Liver (tissue), 9 donors: ENCODE results near the gene HNRNPC. TPM values are rescaled to one million over a fixed set of nuclear protein-coding genes. Genes with fewer than 3 reads are reported as not detected.

Source experiments
- DNase-seq: peaks from one replicate; pipeline ENCODE4 v3.0.0-alpha.2; 2017; ENCODE audit warnings: low spot score
- H3K27ac ChIP-seq, 2 donors: one replicate each; pipeline ENCODE4 v1.7.0; 2013; ENCODE audit warnings: inconsistent platforms in 2 of 2, low read length in 2 of 2, control low read depth in 1 of 2, low read depth in 1 of 2, mild to moderate bottlenecking in 1 of 2
- H3K27me3 ChIP-seq, 4 donors: one replicate each; pipeline versions ENCODE4 v1.6.1 to v1.7.0; 2013; ENCODE audit warnings: low read length in 3 of 4, inconsistent platforms in 1 of 4, mild to moderate bottlenecking in 1 of 4, moderate library complexity in 1 of 4; ENCODE audit not compliant: control insufficient read depth in 4 of 4, insufficient read depth in 4 of 4
- H3K36me3 ChIP-seq, 4 donors: one replicate each; pipeline versions ENCODE4 v1.6.1 to v1.7.0; 2013; ENCODE audit warnings: low read length in 3 of 4, mild to moderate bottlenecking in 3 of 4, low read depth in 1 of 4, moderate library complexity in 1 of 4; ENCODE audit not compliant: control insufficient read depth in 4 of 4, insufficient read depth in 3 of 4
- H3K4me1 ChIP-seq, 4 donors: one replicate each; pipeline versions ENCODE4 v1.6.1 to v1.7.0; 2013; ENCODE audit warnings: low read length in 3 of 4, mild to moderate bottlenecking in 3 of 4, moderate library complexity in 1 of 4; ENCODE audit not compliant: control insufficient read depth in 4 of 4, insufficient read depth in 4 of 4
- H3K4me3 ChIP-seq, 3 donors: one replicate each; pipeline versions ENCODE4 v1.6.1 to v1.7.0; 2013; ENCODE audit warnings: low read length in 3 of 3, control low read depth in 1 of 3, low read depth in 1 of 3, mild to moderate bottlenecking in 1 of 3
- H3K9ac ChIP-seq, 2 donors: one replicate each; pipeline ENCODE4 v1.7.0; 2013; ENCODE audit warnings: low read length in 2 of 2, mild to moderate bottlenecking in 2 of 2, moderate library complexity in 2 of 2, control low read depth in 1 of 2, low read depth in 1 of 2
- H3K9me3 ChIP-seq, 4 donors: one replicate each; pipeline versions ENCODE4 v1.6.1 to v1.7.0; 2013; ENCODE audit warnings: low read length in 3 of 4; ENCODE audit not compliant: control insufficient read depth in 4 of 4
- EGR1 ChIP-seq, 2 donors: IDR thresholded peaks; 2 replicates each; pipeline ENCODE4 v1.6.1; 2016 to 2018; ENCODE audit warnings: antibody characterized with exemption in 2 of 2, low read depth in 2 of 2
- FOXA1 ChIP-seq: IDR thresholded peaks from 2 replicates; pipeline ENCODE4 v1.6.1; 2016; ENCODE audit warnings: antibody characterized with exemption
- FOXA2 ChIP-seq: IDR thresholded peaks from 2 replicates; pipeline ENCODE4 v1.6.1; 2016; ENCODE audit warnings: antibody characterized with exemption
- GABPA ChIP-seq, 2 donors: IDR thresholded peaks in 1 of 2; conservative IDR thresholded peaks in 1 of 2; 2 replicates each; pipeline ENCODE4 v1.6.1; 2016; ENCODE audit warnings: antibody characterized with exemption in 2 of 2, mild to moderate bottlenecking in 1 of 2, moderate library complexity in 1 of 2
- HNF4G ChIP-seq: IDR thresholded peaks from 2 replicates; pipeline ENCODE4 v1.6.1; 2016; ENCODE audit warnings: antibody characterized with exemption
- JUND ChIP-seq, 2 donors: IDR thresholded peaks; 2 replicates each; pipeline ENCODE4 v1.6.1; 2016; ENCODE audit warnings: antibody characterized with exemption in 2 of 2
- NR2F2 ChIP-seq: IDR thresholded peaks from 2 replicates; pipeline ENCODE4 v1.6.1; 2016; ENCODE audit warnings: antibody characterized with exemption
- RAD21 ChIP-seq, 2 donors: IDR thresholded peaks; 2 replicates each; pipeline ENCODE4 v1.6.1; 2016; ENCODE audit warnings: antibody characterized with exemption in 2 of 2, mild to moderate bottlenecking in 2 of 2
- SP1 ChIP-seq: IDR thresholded peaks from 2 replicates; pipeline ENCODE4 v1.6.1; 2018; ENCODE audit warnings: antibody characterized with exemption, mild to moderate bottlenecking
- TAF1 ChIP-seq: conservative IDR thresholded peaks from 2 replicates; pipeline ENCODE4 v1.6.1; 2016; ENCODE audit warnings: antibody characterized with exemption, mild to moderate bottlenecking
- YY1 ChIP-seq: IDR thresholded peaks from 2 replicates; pipeline ENCODE4 v1.6.1; 2016; ENCODE audit warnings: antibody characterized with exemption, mild to moderate bottlenecking
- WGBS: extraction: QIAGEN DNeasy Blood & Tissue Kit; methylation state at CpG from one replicate; pipeline ENCODE4 v1.1.7; 2013; 5-methylcytosine and 5-hydroxymethylcytosine counted together
- polyA plus RNA-seq, 2 donors: library from polyadenylated mRNA; stranded (reverse) in 1 of 2; unstranded in 1 of 2; fragments of 200-250 nt in 1 of 2; fragments of >200 nt in 1 of 2; fragmentation: Nextera tagmentation in 1 of 2; extraction: Ambion mirVana in 1 of 2; gene quantifications; one replicate each; pipeline versions ENCODE4 v1.2.1 to v1.2.3, GENCODE V29; 2013 to 2015
- total RNA-seq, 2 donors: library from RNA; depleted of rRNA; stranded (reverse); fragments of >200 nt; gene quantifications; one replicate each; pipeline ENCODE4 v1.2.3, GENCODE V29; 2014
- TF ChIP-seq, protein P1 (sequence below): IDR thresholded peaks from 2 replicates; pipeline ENCODE4 v1.6.1; 2016; ENCODE audit warnings: antibody characterized with exemption, mild to moderate bottlenecking
- TF ChIP-seq, protein P2 (sequence below): IDR thresholded peaks from 2 replicates; pipeline ENCODE4 v1.6.1; 2016; ENCODE audit warnings: antibody characterized with exemption
- TF ChIP-seq, protein P3 (sequence below): fragments of 150-350 bp; IDR thresholded peaks from 2 replicates; pipeline ENCODE4 v1.5.1; 2017; ENCODE audit warnings: improper control_type of control experiment, low read depth, low read length; ENCODE audit not compliant: missing input control
- TF ChIP-seq, protein P4 (sequence below): IDR thresholded peaks from 2 replicates; pipeline ENCODE4 v1.6.1; 2016; ENCODE audit warnings: antibody characterized with exemption
- donor health status: healthy.
- donor health status: healthy.
- donor health status: healthy.
- donor health status: healthy.
- donor health status: healthy.

Gene HNRNPC
- total and polyA plus RNA-seq, 4 donors: 119 to 384 (median 270) TPM

DNA sequence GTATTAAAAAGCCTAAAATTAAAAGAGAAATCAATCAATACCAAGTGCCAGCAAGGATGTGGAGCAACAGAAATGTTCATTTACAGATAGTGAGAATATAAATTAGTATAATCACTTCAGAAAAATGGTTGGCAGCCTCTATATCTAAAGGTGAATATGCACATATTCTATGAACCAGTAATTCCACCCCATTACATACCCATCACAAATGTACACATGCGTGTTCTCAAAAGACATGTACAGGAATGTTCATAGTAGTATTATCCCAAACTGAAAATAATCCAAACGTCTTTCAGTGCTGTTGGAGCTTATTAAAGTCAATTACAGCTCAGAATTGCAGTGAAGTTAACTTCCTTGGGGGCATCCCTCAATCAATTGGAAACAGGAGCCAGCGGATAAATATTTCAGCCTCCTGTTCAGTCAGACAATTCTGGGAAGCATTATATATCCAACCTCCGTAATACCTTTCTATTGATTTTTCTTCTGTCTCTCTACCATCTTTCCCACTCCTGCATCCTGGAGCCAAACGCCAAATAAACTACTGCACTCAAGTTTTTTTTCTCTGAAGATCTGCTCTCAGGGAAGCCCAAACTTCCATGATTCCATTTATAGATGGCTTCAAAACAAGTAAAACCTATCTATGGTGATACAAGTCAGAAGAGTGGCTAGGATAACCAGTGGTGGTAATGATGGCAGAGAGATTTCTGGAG, 68.3 kb downstream of the HNRNPC start:
- Histone ChIP-seq H3K9me3 (no peaks in the 10 kb centered on the region), H3K4me3 (no peak overlapping the region), H3K9ac (no peak overlapping the region), H3K36me3 (peaks cover 0 to 4% (median 2%) of the 10 kb centered on the region in 4 donors), H3K4me1 (peaks cover 0 to 4% (median 0%) of the 10 kb centered on the region in 4 donors), H3K27ac (no peak overlapping the region), H3K27me3 (no peaks in the 10 kb centered on the region)
- no peak for DNase-seq
- TF ChIP-seq, protein P1, sequence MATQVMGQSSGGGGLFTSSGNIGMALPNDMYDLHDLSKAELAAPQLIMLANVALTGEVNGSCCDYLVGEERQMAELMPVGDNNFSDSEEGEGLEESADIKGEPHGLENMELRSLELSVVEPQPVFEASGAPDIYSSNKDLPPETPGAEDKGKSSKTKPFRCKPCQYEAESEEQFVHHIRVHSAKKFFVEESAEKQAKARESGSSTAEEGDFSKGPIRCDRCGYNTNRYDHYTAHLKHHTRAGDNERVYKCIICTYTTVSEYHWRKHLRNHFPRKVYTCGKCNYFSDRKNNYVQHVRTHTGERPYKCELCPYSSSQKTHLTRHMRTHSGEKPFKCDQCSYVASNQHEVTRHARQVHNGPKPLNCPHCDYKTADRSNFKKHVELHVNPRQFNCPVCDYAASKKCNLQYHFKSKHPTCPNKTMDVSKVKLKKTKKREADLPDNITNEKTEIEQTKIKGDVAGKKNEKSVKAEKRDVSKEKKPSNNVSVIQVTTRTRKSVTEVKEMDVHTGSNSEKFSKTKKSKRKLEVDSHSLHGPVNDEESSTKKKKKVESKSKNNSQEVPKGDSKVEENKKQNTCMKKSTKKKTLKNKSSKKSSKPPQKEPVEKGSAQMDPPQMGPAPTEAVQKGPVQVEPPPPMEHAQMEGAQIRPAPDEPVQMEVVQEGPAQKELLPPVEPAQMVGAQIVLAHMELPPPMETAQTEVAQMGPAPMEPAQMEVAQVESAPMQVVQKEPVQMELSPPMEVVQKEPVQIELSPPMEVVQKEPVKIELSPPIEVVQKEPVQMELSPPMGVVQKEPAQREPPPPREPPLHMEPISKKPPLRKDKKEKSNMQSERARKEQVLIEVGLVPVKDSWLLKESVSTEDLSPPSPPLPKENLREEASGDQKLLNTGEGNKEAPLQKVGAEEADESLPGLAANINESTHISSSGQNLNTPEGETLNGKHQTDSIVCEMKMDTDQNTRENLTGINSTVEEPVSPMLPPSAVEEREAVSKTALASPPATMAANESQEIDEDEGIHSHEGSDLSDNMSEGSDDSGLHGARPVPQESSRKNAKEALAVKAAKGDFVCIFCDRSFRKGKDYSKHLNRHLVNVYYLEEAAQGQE: no peak
- no peak for TF ChIP-seq EGR1 (IDR thresholded peaks at IDR 0.05; ENCODE audit: low read depth in 2 of 2)
- TF ChIP-seq, protein P2, sequence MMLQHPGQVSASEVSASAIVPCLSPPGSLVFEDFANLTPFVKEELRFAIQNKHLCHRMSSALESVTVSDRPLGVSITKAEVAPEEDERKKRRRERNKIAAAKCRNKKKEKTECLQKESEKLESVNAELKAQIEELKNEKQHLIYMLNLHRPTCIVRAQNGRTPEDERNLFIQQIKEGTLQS: no peak
- TF ChIP-seq HNF4G: no peak
- no peak for TF ChIP-seq RAD21 (IDR thresholded peaks at IDR 0.05)
- no peak for TF ChIP-seq SP1
- no peak for TF ChIP-seq FOXA2
- TF ChIP-seq GABPA (IDR thresholded peaks at IDR 0.05 in 1 of 2, conservative IDR thresholded peaks at IDR 0.05 in 1 of 2): no peak
- TF ChIP-seq, protein P3, sequence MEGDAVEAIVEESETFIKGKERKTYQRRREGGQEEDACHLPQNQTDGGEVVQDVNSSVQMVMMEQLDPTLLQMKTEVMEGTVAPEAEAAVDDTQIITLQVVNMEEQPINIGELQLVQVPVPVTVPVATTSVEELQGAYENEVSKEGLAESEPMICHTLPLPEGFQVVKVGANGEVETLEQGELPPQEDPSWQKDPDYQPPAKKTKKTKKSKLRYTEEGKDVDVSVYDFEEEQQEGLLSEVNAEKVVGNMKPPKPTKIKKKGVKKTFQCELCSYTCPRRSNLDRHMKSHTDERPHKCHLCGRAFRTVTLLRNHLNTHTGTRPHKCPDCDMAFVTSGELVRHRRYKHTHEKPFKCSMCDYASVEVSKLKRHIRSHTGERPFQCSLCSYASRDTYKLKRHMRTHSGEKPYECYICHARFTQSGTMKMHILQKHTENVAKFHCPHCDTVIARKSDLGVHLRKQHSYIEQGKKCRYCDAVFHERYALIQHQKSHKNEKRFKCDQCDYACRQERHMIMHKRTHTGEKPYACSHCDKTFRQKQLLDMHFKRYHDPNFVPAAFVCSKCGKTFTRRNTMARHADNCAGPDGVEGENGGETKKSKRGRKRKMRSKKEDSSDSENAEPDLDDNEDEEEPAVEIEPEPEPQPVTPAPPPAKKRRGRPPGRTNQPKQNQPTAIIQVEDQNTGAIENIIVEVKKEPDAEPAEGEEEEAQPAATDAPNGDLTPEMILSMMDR: no peak
- TF ChIP-seq YY1: no peak
- TF ChIP-seq NR2F2: no peak
- TF ChIP-seq TAF1: no peak
- 71% methylated on average over 5 of the region's 5 CpGs for WGBS

DNA sequence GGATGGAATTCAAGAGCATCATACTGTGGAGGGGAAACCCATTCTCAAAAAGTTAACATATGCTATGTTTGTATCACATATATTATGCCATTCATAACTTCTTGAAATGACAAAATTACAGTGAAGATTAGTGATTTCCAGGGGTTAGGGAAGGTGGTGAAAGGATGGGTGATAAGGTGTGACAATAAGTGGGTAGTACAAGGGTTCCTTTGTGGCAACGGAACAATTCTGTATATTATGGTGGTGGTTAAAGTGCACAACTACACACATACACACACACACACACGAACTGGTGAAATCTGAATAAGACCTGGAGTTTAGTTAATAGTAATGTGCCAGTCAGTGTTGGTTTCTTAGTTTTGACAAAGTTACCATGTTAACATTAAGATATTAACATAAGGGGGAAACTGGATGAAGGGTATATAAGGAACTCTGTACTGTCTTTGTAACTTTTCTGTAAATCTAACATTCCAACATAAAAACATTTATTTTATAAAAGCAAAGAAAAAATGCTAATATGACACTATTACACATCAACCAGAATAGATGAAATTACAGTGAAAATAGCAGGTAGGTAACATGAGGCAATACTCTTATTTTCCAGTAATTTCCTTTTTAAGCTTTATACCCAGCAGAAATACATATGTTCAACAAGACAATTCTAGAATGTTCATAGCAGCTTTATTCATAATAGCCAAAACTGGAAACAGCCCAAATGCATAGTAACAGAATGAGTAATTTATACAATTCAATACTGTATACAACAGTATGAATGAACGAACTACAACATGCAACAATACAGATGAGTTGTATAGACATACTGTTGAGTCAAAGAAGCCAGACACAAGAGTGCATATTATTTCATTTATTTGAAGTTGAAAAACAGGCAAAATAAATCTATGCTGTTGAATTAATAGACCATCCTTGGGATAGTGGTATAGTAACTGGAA, 69.4 kb downstream of the HNRNPC start:
- Histone ChIP-seq H3K27me3 (no peaks in the 10 kb centered on the region), H3K4me3 (no peak overlapping the region), H3K9me3 (no peaks in the 10 kb centered on the region), H3K9ac (no peak overlapping the region), H3K27ac (no peak overlapping the region), H3K36me3 (peaks cover 0 to 1% (median 0%) of the 10 kb centered on the region in 4 donors), H3K4me1 (no peaks in the 10 kb centered on the region)
- TF ChIP-seq, protein P4, sequence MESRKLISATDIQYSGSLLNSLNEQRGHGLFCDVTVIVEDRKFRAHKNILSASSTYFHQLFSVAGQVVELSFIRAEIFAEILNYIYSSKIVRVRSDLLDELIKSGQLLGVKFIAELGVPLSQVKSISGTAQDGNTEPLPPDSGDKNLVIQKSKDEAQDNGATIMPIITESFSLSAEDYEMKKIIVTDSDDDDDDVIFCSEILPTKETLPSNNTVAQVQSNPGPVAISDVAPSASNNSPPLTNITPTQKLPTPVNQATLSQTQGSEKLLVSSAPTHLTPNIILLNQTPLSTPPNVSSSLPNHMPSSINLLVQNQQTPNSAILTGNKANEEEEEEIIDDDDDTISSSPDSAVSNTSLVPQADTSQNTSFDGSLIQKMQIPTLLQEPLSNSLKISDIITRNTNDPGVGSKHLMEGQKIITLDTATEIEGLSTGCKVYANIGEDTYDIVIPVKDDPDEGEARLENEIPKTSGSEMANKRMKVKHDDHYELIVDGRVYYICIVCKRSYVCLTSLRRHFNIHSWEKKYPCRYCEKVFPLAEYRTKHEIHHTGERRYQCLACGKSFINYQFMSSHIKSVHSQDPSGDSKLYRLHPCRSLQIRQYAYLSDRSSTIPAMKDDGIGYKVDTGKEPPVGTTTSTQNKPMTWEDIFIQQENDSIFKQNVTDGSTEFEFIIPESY: no peak
- TF ChIP-seq FOXA1 (no peak), NR2F2 (no peak), GABPA (IDR thresholded peaks at IDR 0.05 in 1 of 2, conservative IDR thresholded peaks at IDR 0.05 in 1 of 2) (no peak), TAF1 (no peak), JUND (IDR thresholded peaks at IDR 0.05) (no peak)
- TF ChIP-seq, protein P2: no peak
- WGBS: 68% methylated on average over 3 of the region's 3 CpGs
- DNase-seq: no peak
